ENCODE data around the gene ATP7A. TPM values are rescaled to one million over a fixed set of nuclear protein-coding genes. Genes with fewer than 3 reads are reported as not detected.

Gene ATP7A
- total and polyA plus RNA-seq, 9 of the 15 experiments (the other 6 are each of a cell fraction or from before 2014, with no cell fraction given): 7.8 to 22.7 (median 11.6) TPM

DNA sequence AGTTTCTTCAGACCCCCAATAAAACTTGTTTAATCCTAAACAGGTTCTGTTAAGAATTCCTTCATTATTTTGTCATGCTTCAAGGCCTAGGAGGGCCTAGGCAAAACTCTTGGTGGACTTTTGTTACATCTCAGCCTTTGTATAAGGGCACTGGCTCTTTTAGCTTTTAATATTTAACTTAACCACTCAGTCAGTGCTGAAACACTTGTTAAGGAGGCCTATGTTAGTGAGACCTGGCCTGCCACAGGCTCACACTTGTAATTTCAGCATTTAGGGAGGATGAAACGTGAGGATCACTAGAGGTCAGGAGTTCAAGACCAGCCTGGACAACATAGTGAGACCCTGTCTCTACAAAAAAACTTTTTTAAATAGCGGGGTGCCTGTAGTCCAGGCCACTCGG lies 160.8 kb downstream of the ATP7A start:
- ATAC-seq (no peak), DNase-seq (ENCODE audit: extremely low read depth in 1 of 4, low spot score in 3 of 4) (no peak), FAIRE-seq (no peak)
- H3K36me3 ChIP-seq (ENCODE audit: control insufficient read depth, insufficient read depth, low read length): no peaks in the 10 kb centered on the region
- BruUV-seq (replicated peaks): no TSS peak
- H3K79me2 ChIP-seq (ENCODE audit: control insufficient read depth, insufficient read depth, low read length): no peaks in the 10 kb centered on the region
- H3K9me3 ChIP-seq (replicated peaks; ENCODE audit: control insufficient read depth, insufficient read depth, low read depth, low read length): no peaks in the 10 kb centered on the region; the same call in 1 of the 2 replicates
- no peaks in the 10 kb centered on the region for H4K20me1 ChIP-seq (replicated peaks; ENCODE audit: control insufficient read depth, insufficient read depth, low read length)
- H3K9ac ChIP-seq (ENCODE audit: insufficient read depth in 1 of 2, low read depth in 2 of 2, low read length in 2 of 2): no peak overlapping the region
- H3K27ac ChIP-seq (ENCODE audit: extremely low read depth, low read depth, low read length): no peak overlapping the region
- intact Hi-C loops (cut with micrococcal nuclease): no loop called here
- ChIA-PET CTCF (ENCODE audit: low intra/inter-chr PET ratio) (no interaction called here), POLR2A (no interaction called here)
- no peaks in the 10 kb centered on the region for H3K27me3 ChIP-seq (ENCODE audit: control insufficient read depth in 2 of 2, insufficient read depth in 2 of 2, low read length in 2 of 2)
- H3K4me3 ChIP-seq: no peak overlapping the region
- in situ Hi-C loops (cut with MboI): no loop called here
- H2AFZ ChIP-seq (ENCODE audit: low read depth, low read length): no peak overlapping the region
- no peak overlapping the region for H3K4me2 ChIP-seq (ENCODE audit: insufficient read depth, low read length)
- WGBS (ENCODE audit: insufficient coverage, low coverage, missing lambda C conversion rate): 5% methylated on average over 3 of the region's 3 CpGs
- no peaks in the 10 kb centered on the region for H3K9me1 ChIP-seq (ENCODE audit: control insufficient read depth, insufficient read depth, low read length)
- H3K4me1 ChIP-seq (replicated peaks in 1 of 2; ENCODE audit: control insufficient read depth in 2 of 2, insufficient read depth in 2 of 2, low read length in 2 of 2): no peaks in the 10 kb centered on the region
- TF ChIP-seq FOXO4 (CRISPR knock-in tag; IDR thresholded peaks at IDR 0.05) (no peak), FOSL1 (tag; conservative IDR thresholded peaks at IDR 0.05) (no peak), ZNF165 (CRISPR knock-in tag; IDR thresholded peaks at IDR 0.05; ENCODE audit: borderline replicate concordance) (no peak), NFRKB (IDR thresholded peaks at IDR 0.05; ENCODE audit: low read depth) (no peak), ZNF133 (CRISPR knock-in tag; IDR thresholded peaks at IDR 0.05) (no peak), ZNF23 (CRISPR knock-in tag; IDR thresholded peaks at IDR 0.05) (no peak), MEF2D (tag; conservative IDR thresholded peaks at IDR 0.05; ENCODE audit: low read depth) (no peak), NFATC3 (IDR thresholded peaks at IDR 0.05) (no peak), SUPT5H (IDR thresholded peaks at IDR 0.05) (no peak), CCNT2 (IDR thresholded peaks at IDR 0.05; ENCODE audit: borderline replicate concordance, extremely low read depth, insufficient read length, low read depth, low read length) (no peak), ERF (CRISPR knock-in tag; IDR thresholded peaks at IDR 0.05) (no peak), IRF2 (CRISPR knock-in tag; IDR thresholded peaks at IDR 0.05) (no peak), ZC3H4 (CRISPR knock-in tag; IDR thresholded peaks at IDR 0.05; ENCODE audit: borderline replicate concordance) (no peak), SRSF7 (optimal IDR thresholded peaks at IDR 0.05; ENCODE audit: low read depth, low read length) (no peak), TBP (optimal IDR thresholded peaks at IDR 0.05; ENCODE audit: low read depth, low read length) (no peak), ZNF347 (CRISPR knock-in tag; IDR thresholded peaks at IDR 0.05; ENCODE audit: low read depth) (no peak)

Data from K562 (cell line).